OCI-LY1 (cell line): ENCODE measurements around the gene S100B.

Experiments used
- CTCF ChIP-seq: fragments of 200-600 bp; sonication (generic), shearing (Covaris generic); IDR thresholded peaks from 2 replicates; pipeline ENCODE4 v1.5.1; 2017; ENCODE audit warnings: mild to moderate bottlenecking, antibody characterized with exemption, low read length, moderate library complexity, mixed read lengths
- EZH2 ChIP-seq: fragments of 200-600 bp; sonication (generic), shearing (Covaris generic); IDR thresholded peaks from 2 replicates; pipeline ENCODE4 v1.8.0; 2017; ENCODE audit warnings: borderline replicate concordance, mixed run types, mild to moderate bottlenecking, antibody characterized with exemption, low read length, moderate library complexity, mixed read lengths

DNA sequence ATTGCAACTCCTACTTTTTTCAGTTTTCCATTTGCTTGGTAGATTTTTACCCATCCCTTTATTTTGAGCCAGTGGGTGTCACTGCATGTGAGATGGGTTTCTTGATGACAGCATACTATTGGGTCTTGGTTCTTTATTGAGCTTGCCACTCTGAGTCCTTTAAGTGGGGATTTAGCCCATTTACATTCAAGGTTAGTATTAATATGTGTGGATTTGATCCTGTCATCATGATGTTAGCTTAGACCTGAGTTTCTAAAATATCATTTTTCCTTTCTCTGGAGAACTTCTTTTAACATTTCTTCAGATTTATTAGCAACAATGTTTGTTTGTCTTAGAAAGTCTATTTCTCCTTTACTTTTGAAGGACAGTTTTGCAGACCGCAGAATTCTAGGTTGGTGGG, 11.8 kb upstream of the S100B start:
- TF ChIP-seq CTCF (no peak), EZH2 (no peak)
